GM12873 (cell line): ENCODE measurements around the gene C4orf17.

Source experiments
- TF ChIP-seq, protein P1 (sequence below): IDR thresholded peaks from 2 replicates; pipeline ENCODE4 v1.5.1; 2012; ENCODE audit warnings: low read depth, mild to moderate bottlenecking, moderate library complexity, low read length, control low read depth; ENCODE audit not compliant: insufficient read depth; ENCODE audit errors: missing control alignments

Gene C4orf17

DNA sequence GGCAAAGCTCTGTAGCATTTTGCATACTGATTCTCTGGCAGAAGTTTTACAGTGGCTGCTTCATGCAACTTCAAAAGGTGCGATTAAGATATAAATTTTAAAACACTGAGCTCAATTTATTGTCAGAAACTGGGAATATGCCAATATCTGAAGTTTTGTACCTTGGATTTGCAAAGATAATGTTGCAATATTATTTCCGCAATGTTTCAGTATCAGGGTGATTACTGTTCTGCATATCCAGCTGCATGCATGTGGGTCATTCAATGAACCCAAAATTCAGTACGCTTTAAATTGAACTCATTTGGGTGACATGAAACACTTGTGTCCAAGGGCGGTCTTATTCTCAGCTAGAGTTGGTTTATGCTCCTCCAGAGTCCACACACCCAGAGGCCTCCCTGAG lies 26.9 kb downstream of the C4orf17 start:
- TF ChIP-seq, protein P1, sequence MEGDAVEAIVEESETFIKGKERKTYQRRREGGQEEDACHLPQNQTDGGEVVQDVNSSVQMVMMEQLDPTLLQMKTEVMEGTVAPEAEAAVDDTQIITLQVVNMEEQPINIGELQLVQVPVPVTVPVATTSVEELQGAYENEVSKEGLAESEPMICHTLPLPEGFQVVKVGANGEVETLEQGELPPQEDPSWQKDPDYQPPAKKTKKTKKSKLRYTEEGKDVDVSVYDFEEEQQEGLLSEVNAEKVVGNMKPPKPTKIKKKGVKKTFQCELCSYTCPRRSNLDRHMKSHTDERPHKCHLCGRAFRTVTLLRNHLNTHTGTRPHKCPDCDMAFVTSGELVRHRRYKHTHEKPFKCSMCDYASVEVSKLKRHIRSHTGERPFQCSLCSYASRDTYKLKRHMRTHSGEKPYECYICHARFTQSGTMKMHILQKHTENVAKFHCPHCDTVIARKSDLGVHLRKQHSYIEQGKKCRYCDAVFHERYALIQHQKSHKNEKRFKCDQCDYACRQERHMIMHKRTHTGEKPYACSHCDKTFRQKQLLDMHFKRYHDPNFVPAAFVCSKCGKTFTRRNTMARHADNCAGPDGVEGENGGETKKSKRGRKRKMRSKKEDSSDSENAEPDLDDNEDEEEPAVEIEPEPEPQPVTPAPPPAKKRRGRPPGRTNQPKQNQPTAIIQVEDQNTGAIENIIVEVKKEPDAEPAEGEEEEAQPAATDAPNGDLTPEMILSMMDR = no peak

DNA sequence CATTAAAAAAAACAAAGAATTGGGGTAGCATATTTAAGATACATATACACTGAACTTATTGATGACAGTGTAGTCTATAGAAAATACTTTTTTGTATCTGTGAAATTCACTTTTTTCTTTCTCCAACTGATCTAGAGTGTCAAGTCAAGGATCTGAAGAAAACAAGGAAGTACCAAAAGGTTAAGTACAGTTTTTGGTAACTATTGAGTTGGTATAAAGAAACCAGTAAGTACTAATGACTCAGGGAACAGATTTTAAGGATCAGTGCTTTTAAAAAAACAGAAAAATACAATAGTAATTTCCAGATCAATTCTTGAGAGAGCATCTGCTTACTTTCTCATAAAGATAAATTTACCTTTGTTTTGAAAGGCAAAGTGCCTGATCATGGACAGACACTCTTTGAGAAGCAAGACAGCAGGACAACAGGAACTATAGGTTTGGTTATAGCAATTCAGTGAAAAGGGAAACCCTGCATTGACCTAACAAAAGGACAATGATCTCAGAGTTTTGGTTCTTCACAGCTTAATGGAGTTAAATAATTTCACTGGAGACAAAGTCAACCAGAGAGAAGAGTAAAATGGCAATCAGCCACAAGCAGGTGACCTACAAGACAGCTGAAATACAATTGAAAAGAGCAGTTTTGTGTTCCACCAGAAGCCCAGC lies 29.6 kb downstream of the C4orf17 start:
- TF ChIP-seq, protein P1 = no peak

DNA sequence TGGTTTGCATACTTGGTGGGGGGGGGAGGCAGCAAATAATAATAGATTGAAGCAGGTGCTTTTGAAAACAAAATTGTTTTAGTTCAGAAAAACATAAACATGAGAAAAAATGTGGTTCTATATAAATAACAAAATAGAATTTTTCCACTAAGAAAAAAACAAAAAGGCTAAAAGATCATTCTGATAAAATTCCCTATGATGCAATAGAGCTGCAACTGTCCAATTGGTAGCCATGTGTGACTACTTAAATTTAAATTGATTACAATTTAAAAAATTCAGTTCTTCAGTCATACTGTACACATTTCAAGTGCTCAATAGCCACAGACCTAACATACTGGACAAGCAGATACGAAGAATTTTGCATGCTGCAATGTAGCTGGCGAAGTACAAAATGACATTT lies 42.1 kb downstream of the C4orf17 start:
- TF ChIP-seq, protein P1 = no peak

DNA sequence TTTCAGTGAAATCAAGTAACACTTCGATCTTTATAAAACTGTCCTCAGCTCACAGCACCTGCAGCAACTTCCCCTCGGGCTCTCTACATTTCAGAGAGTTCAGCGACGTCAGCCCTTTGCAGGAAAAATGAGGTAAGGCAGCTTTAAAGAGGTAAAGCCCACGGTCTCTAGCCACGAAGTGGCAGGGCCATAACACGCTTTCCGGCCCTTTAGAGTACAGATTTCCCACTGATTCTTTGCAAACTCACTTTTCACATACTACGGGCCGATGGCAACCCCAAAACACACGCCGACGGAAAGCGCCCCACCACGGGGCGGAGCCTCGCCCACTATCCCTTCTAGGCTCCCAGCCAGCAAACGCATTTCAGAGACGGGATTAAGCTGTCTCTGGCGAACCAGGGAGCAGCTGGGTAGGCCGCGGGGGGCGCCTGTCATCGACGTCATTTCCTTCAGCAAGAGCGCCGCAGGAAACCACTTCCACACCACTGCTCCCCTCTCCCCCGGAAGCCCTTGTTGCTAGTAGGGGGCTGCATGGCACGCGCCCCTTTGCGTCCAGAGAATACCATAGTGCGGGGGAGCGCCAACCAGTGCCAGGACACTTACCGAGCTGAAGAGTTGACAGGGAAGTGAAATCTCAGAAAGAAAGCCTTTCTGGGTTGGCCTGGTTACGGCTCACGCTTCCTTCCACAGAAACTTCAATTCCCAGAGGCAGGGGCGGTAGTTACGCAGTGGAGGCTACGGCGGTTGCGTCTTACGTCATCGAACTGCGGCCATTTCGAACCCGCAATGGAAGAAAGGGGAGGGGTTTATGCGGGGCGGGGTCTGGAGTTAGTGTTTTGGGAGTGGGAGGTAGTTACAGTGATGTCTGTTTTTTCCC lies 52.7 kb downstream of the C4orf17 start, which contains the start of gene TRMT10A:
TSS of gene TRMT10A (minus strand) at position 730 of the 877 bp plus-strand sequence. CDS start 4,701 bp downstream, outside the sequence.
- TF ChIP-seq, protein P1 = no peak

DNA sequence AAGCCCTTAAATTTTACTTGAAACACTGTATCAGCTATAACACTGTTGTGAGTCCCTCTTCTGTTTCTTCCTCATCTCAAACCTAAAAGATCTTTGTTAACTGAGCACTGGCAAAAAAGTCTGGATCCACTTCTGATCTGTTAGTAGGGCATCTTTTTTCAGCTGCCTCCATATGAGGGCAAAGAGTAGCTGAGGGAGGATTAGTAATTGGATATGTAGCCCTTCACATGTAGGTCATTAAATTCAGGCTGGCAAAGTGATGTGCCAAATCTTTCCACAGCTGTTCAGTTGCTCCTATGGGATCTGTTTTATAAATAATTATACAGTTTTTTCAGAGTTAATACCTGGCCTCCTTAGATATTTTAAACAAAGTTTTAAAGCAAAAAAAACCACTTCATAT lies 54.1 kb downstream of the C4orf17 start:
- TF ChIP-seq, protein P1 = no peak

DNA sequence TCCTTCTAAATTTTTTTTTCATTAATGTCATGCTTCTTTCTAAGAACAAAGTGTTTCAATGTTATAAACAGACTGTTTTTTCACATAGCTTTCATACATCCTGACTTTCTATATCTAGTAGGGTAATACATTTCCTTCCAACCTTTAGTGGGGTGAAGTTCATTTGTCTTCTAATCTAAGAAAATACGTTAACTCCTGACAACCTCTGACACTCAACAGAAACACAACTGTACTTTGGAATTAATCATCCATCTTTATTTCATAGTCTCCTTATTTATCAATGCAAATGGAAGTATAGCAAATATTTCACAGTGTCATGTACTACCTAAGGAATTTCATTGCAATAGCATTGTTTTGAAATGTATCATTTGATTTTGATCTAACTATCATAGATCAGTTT lies 61.1 kb downstream of the C4orf17 start:
- TF ChIP-seq, protein P1 = no peak

DNA sequence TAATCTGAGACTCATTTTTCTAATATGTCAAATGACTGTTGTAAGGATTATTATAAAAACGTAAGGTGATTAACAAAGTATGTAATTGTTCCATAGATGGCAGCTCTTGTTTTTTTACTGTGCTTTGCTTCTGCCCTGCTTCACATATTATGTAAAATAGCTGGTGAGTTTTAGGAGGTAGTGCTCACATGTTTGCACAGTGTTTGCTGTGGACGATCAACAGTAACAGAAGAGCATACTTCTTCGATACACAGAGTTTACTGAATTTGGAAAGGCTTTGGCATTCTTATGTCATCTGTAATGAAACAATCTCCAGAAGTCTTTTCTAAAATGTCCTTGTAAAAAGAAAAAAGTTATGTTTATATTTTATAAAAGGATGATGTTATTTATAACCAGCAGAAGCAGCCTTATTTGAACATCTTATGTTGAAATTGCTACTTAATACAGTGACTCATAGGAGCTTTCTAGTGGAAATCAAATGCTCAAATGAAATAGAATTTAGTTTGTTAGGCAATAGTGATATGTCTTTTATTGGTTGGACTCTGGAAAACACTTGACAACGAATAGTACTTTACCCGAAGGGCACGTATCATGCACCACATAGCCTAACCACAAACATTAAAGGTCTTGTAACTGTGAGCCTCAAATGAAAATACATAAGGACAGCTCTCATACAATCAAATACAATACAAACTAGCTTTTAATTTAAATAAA lies 61.9 kb downstream of the C4orf17 start:
- TF ChIP-seq, protein P1 = no peak
